H54 (cell line): ENCODE data around the gene DDX41.
A peak's percentile ranks its signal among the peaks of the same experiment; 100 is the strongest.

Experiments used
- DNase-seq: peaks from one replicate; pipeline ENCODE4 v3.0.0; 2011; ENCODE audit warnings: low spot score, mixed read lengths; ENCODE audit not compliant: insufficient read length
- FAIRE-seq: peaks from 3 replicates; lab custom pipeline; 2011; peaks lifted over from hg19 to GRCh38; lab: Jason Lieb, UNC
- POLR2A ChIP-seq: IDR thresholded peaks from 2 replicates; pipeline ENCODE4 v1.6.1; 2011; ENCODE audit warnings: low read depth, mild to moderate bottlenecking, low read length

DDX41 gene

GRCh38 chr5:177484902-177485549, 31.7 kb downstream of the DDX41 start:
- DNase-seq: no peak
- no peak for FAIRE-seq
- TF ChIP-seq POLR2A: no peak

DNA sequence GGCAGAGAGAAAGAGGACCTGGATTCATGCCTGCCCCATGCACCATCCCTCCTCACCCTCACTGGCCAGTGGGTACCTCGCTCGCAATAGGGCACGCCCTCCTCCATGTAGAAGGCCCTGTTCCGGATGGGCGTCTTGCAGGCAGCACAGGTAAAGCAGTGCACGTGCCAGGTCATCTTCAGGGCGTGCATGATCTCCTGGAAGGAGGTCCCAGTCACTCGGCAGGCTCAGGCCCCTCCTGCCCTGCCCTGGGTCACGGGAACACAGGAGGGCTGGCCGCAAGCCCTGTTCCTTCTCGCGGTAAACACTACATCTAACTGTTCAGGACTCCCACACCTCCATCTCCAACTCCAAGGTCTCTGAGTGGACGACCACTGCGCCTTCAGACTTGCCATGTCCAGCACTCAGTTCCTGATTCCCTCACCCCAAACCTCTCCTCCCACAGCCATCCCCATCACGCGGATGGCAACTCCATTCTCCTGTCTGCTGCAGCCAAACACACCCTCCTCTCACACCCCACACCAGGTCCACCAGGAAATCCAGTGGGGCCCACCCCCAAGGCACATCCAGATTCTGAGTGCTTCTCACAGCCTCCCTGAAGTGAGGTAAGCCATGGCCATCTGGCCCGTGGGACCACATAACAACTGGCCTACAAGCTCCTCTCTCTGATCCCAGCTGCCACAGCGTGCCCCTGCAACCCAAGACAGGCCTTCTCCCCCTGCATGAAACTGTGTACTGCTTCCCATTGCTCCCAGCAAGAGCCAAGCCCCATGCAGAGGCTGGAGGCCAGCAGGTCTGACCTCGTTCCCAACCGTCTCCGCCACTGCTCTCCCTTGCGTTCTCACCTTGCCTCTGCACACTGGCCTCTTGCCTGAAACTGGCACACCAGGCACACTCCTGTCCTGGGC, 32.5 kb downstream of the DDX41 start:
- DNase-seq (no peak), FAIRE-seq (no peak)
- TF ChIP-seq POLR2A: no peak

- no peak for TF ChIP-seq POLR2A
- FAIRE-seq (no peak), DNase-seq (no peak)
Measured at GRCh38 chr5:177483042-177483441, 33.7 kb downstream of the DDX41 start.

DNA sequence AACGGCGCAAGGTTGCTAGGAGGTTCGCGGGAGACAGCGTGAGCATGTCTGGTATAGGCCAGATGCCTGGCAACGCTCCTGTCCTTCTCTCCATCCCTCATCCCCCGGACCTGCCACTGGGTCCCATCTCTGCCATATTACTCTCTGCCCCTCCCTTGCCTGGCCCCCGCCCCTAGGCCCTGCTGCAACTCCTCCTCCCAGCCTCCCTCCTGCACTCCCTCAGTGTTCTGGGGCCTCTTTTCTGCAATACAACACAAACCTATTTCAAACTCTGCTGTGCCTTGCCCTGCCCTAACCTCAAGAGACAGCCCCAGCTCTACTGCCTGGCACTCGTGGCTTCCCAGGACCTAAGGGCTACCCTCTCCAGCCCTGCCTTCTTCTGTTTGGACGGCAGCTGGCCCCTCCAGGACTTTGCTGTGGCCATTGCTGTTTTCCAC, 34.4 kb downstream of the DDX41 start:
- no peak for FAIRE-seq
- DNase-seq: no peak
- no peak for TF ChIP-seq POLR2A

- TF ChIP-seq POLR2A: no peak
- FAIRE-seq (no peak), DNase-seq (no peak)
Measured at GRCh38 chr5:177479774-177480173, 37.0 kb downstream of the DDX41 start.

- no peak for DNase-seq
- no peak for FAIRE-seq
- no peak for TF ChIP-seq POLR2A
Measured at GRCh38 chr5:177478711-177479646, 37.8 kb downstream of the DDX41 start.

- FAIRE-seq (no peak), DNase-seq (no peak)
- TF ChIP-seq POLR2A: no peak
Measured at GRCh38 chr5:177477701-177478477, 38.9 kb downstream of the DDX41 start.

GRCh38 chr5:177476531-177477233, 40.1 kb downstream of the DDX41 start:
- DNase-seq (no peak), FAIRE-seq (no peak)
- no peak for TF ChIP-seq POLR2A

DNA sequence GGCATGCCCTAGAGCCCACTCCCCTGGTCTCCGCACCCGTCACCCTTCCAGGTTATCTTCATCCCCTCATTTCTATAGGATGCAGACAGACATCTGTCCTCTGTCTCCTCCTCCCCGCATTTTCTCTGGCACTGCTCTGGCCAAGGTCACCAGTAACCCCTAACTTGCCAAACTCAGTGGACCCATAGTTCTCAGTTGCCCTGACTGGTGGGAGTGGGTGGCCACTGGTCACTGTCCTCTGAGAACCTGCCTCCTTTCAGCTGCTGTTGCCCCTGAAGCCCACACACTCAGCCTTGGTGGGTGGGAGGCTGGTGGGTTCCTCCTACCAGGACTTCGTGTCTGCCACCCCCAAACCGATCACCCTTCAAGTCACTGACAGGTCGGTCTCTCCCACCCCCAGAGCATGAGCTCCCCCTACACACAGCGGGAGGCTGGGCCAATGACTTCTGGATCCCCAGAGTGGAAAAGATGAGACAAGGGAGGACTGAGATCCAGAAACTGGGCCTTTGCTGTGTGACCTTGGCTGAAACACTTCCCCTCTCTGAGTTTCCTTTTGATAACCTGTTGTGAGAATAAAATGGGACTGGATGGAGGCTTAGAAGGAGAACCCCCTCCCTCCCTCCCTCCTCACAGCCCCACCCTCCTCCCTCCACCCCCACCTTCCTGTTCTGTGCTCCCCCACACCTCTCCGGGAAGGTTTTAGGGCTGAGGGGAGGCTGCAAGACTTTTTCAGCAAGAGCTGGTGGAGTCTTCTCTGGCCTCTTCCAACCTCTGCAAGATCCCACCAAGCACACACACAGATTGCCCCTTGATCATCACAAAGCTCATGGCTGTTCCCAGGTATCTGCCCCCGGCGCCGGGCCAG, 41.0 kb downstream of the DDX41 start:
- DNase-seq: no peak
- no peak for FAIRE-seq
- no peak for TF ChIP-seq POLR2A

GRCh38 chr5:177474846-177475562, 41.8 kb downstream of the DDX41 start:
- FAIRE-seq: no peak
- TF ChIP-seq POLR2A: peak; percentile 35; the same call in 1 of the 2 replicates

GRCh38 chr5:177474002-177474476, 42.7 kb downstream of the DDX41 start:
- FAIRE-seq (no peak), DNase-seq (no peak)
- no peak for TF ChIP-seq POLR2A

More at GRCh38 chr5:177474846-177475562, 41.8 kb downstream of the DDX41 start:
- no peak for DNase-seq
